ENCODE measurements around the gene MAD1L1.

- TF ChIP-seq CTCF (conservative IDR thresholded peaks at IDR 0.05 in 1 of 2, IDR thresholded peaks at IDR 0.05 in 1 of 2; ENCODE audit: low read depth in 1 of 2, low read length in 2 of 2) (no peak), EZH2 (IDR thresholded peaks at IDR 0.05; ENCODE audit: low read length, missing control alignments) (no peak)
Measured at GRCh38 chr7:2201128-2201527, 31.6 kb downstream of the MAD1L1 start.

Measured in fibroblast of lung (primary cell).